Measurements from ENCODE around the gene MYCN. TPM values are rescaled to one million over a fixed set of nuclear protein-coding genes. Genes with fewer than 3 reads are reported as not detected.

MYCN gene
- total RNA-seq, 1 experiment from 2014 or later, result 68.3 TPM

DNA sequence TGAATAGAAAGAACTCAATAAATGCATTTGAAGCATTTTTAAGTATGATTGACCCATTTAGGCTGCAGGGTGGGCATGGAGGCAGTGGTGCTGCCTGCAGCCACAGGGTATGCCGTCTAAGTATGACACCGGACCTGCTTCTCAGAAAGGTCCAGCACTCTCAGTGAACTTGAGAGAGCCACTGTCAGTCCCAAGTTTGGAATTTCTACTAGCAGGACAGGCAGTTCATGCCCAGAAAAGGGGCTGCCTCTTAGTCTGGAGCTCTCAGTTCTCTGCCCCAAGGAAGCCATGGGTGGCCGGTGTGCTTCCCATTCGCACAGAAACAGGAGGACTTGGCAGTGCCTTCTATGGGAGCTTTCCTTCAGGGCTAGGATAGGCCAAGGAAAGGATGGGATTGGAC lies 24.0 kb upstream of the MYCN start:
- POLR2A ChIA-PET, result no interaction called here
- ATAC-seq (no peak), DNase-seq (ENCODE audit: low spot score) (no peak)
- Mint-ChIP-seq H3K36me3 (no peaks in the 10 kb centered on the region), H3K27me3 (ENCODE audit: low read depth) (peaks cover 4% of the 10 kb centered on the region; the same call in 1 of the 2 replicates), H3K9me3 (no peaks in the 10 kb centered on the region), H3K4me3 (no peak overlapping the region), H3K4me1 (no peaks in the 10 kb centered on the region), H3K27ac (no peak overlapping the region)
- CTCF ChIA-PET, result no interaction called here
- no peak for TF ChIP-seq TP53 (CRISPR knock-in tag; IDR thresholded peaks at IDR 0.05)
- TF ChIP-seq ATF1 (CRISPR knock-in tag; IDR thresholded peaks at IDR 0.05), result no peak
- TF ChIP-seq TEAD4 (CRISPR knock-in tag; IDR thresholded peaks at IDR 0.05), result no peak

DNA sequence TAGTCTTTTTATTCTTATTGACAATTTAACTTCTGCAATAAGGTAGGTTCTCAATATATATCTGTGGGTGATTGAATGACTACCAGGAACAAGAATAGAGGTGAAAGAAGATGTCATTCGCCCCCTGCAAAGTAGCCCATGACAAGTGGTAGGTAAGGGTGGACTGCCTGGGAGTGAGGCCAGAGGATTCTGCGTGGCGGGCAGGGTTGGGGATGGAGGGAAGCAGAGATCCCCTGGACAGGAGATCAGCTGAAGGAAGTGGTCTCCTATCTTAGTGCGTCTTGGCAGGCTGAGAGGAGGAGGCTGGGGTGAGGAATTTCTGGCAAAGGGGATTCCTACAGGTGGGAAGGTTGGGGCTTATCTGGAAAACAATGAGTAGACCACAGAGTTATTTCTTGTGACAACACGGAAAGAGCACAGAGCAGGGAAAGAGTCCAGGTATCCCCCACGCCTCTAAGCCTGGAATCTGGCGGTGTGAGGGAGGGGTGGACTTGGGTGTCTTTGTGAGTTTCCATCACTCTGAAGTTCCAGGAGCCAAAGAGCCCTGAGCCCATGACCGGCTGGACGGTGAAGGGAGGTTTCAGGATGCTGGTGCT lies 21.5 kb upstream of the MYCN start:
- H3K4me3 Mint-ChIP-seq, result no peak overlapping the region
- ATAC-seq (no peak), DNase-seq (ENCODE audit: low spot score) (no peak)
- peaks cover 4% of the 10 kb centered on the region; the same call in 1 of the 2 replicates for H3K27me3 Mint-ChIP-seq (ENCODE audit: low read depth)
- ChIA-PET CTCF (no interaction called here), POLR2A (no interaction called here)
- no peak overlapping the region; the same call in 1 of the 2 replicates for H3K27ac Mint-ChIP-seq
- no peaks in the 10 kb centered on the region for H3K9me3 Mint-ChIP-seq
- no peaks in the 10 kb centered on the region for H3K36me3 Mint-ChIP-seq
- TF ChIP-seq, protein P1, sequence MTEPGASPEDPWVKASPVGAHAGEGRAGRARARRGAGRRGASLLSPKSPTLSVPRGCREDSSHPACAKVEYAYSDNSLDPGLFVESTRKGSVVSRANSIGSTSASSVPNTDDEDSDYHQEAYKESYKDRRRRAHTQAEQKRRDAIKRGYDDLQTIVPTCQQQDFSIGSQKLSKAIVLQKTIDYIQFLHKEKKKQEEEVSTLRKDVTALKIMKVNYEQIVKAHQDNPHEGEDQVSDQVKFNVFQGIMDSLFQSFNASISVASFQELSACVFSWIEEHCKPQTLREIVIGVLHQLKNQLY (CRISPR knock-in tag; IDR thresholded peaks at IDR 0.05), result no peak
- no peak for TF ChIP-seq FOXK1 (CRISPR knock-in tag; IDR thresholded peaks at IDR 0.05)
- no peak for TF ChIP-seq FOXP1 (CRISPR knock-in tag; IDR thresholded peaks at IDR 0.05; ENCODE audit: borderline replicate concordance)
- TF ChIP-seq KAT7 (CRISPR knock-in tag; IDR thresholded peaks at IDR 0.05; ENCODE audit: borderline replicate concordance), result no peak
- TF ChIP-seq ATF1 (CRISPR knock-in tag; IDR thresholded peaks at IDR 0.05), result no peak
- TF ChIP-seq ESRRA (CRISPR knock-in tag; IDR thresholded peaks at IDR 0.05; ENCODE audit: borderline replicate concordance), result no peak
- no peaks in the 10 kb centered on the region for H3K4me1 Mint-ChIP-seq

DNA sequence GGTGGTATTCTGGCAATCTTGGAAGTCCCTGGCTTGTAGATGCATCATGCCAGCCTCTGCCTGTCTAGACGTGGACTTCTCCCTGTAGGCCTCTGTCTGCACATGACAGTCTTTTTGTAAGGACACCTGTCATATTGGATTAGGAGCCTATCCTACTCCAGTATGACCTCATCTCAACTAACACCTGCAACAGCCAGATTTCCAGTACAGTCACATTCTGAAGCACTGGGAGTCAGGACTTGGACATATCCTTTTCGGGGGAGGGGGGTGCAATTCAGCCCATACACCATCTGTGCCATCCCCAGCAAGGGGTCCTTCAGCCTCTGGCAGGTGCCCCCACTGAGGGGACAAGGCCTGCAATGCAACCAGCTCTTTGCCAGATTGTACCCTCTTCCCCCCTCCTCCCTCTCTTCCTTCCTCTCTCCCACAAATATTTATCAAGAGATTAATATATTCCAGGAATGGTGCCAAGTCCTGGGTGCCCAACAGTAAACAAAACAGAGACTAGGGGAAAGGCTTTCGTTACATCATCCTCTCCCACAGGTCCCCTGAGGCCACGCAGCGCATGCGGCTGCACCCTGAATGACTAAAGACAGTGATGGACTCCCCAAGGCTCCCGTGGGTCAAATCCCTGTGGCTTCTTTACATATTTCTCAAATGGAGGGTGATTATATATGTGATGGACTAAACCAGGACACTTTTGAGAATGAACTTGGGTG lies 20.5 kb upstream of the MYCN start:
- ChIA-PET POLR2A (no interaction called here), CTCF (no interaction called here)
- no peak overlapping the region for H3K27ac Mint-ChIP-seq
- no peaks in the 10 kb centered on the region for H3K4me1 Mint-ChIP-seq
- H3K36me3 Mint-ChIP-seq, result no peaks in the 10 kb centered on the region
- DNase-seq (ENCODE audit: low spot score), result no peak
- TF ChIP-seq RELA (CRISPR knock-in tag; IDR thresholded peaks at IDR 0.05; ENCODE audit: borderline replicate concordance), result no peak
- TF ChIP-seq JUN (CRISPR knock-in tag; IDR thresholded peaks at IDR 0.05), result no peak
- TF ChIP-seq FOXJ3 (CRISPR knock-in tag; IDR thresholded peaks at IDR 0.05; ENCODE audit: borderline replicate concordance), result no peak
- no peak for TF ChIP-seq CBFB (CRISPR knock-in tag; IDR thresholded peaks at IDR 0.05; ENCODE audit: low read depth)
- TF ChIP-seq NR1H2 (CRISPR knock-in tag; IDR thresholded peaks at IDR 0.05), result no peak
- TF ChIP-seq ZNF423 (CRISPR knock-in tag; IDR thresholded peaks at IDR 0.05), result no peak
- no peak for ATAC-seq
- no peaks in the 10 kb centered on the region for H3K9me3 Mint-ChIP-seq
- H3K27me3 Mint-ChIP-seq (ENCODE audit: low read depth), result peaks cover 4% of the 10 kb centered on the region; the same call in 1 of the 2 replicates
- H3K4me3 Mint-ChIP-seq, result no peak overlapping the region

DNA sequence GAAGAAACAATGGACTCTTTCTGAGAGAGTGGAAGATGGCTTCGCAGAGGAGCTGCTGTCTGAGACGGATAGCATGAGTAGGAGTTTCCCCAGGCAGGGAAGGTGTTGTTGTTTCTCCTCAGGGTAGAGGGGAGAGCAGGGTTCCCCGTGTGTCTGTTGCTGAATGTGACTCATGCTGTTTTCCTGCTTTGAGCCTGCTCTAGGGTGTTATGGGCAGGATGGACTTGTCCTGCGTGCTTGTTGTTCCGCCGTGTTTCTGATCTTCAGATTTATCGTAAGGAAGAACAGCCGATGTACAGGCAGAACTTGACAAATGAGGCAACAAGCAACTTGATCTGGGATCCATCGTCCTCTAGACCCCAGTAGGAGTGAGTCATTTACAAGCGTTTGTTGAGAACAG lies 19.7 kb upstream of the MYCN start:
- H3K4me1 Mint-ChIP-seq, result no peaks in the 10 kb centered on the region
- ChIA-PET CTCF (no interaction called here), POLR2A (no interaction called here)
- no peaks in the 10 kb centered on the region for H3K36me3 Mint-ChIP-seq
- no peak for ATAC-seq
- no peaks in the 10 kb centered on the region for H3K9me3 Mint-ChIP-seq
- H3K27me3 Mint-ChIP-seq (ENCODE audit: low read depth), result peaks cover 4% of the 10 kb centered on the region; the same call in 1 of the 2 replicates
- DNase-seq (ENCODE audit: low spot score), result no peak
- H3K27ac Mint-ChIP-seq, result no peak overlapping the region
- no peak overlapping the region for H3K4me3 Mint-ChIP-seq
- no peak for TF ChIP-seq ZBTB21 (CRISPR knock-in tag; IDR thresholded peaks at IDR 0.05; ENCODE audit: borderline replicate concordance)
- TF ChIP-seq, protein P2, sequence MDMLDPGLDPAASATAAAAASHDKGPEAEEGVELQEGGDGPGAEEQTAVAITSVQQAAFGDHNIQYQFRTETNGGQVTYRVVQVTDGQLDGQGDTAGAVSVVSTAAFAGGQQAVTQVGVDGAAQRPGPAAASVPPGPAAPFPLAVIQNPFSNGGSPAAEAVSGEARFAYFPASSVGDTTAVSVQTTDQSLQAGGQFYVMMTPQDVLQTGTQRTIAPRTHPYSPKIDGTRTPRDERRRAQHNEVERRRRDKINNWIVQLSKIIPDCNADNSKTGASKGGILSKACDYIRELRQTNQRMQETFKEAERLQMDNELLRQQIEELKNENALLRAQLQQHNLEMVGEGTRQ (CRISPR knock-in tag; IDR thresholded peaks at IDR 0.05), result no peak
- TF ChIP-seq, protein P3, sequence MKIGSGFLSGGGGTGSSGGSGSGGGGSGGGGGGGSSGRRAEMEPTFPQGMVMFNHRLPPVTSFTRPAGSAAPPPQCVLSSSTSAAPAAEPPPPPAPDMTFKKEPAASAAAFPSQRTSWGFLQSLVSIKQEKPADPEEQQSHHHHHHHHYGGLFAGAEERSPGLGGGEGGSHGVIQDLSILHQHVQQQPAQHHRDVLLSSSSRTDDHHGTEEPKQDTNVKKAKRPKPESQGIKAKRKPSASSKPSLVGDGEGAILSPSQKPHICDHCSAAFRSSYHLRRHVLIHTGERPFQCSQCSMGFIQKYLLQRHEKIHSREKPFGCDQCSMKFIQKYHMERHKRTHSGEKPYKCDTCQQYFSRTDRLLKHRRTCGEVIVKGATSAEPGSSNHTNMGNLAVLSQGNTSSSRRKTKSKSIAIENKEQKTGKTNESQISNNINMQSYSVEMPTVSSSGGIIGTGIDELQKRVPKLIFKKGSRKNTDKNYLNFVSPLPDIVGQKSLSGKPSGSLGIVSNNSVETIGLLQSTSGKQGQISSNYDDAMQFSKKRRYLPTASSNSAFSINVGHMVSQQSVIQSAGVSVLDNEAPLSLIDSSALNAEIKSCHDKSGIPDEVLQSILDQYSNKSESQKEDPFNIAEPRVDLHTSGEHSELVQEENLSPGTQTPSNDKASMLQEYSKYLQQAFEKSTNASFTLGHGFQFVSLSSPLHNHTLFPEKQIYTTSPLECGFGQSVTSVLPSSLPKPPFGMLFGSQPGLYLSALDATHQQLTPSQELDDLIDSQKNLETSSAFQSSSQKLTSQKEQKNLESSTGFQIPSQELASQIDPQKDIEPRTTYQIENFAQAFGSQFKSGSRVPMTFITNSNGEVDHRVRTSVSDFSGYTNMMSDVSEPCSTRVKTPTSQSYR (CRISPR knock-in tag; IDR thresholded peaks at IDR 0.05), result no peak
- no peak for TF ChIP-seq ZNF138 (CRISPR knock-in tag; conservative IDR thresholded peaks at IDR 0.05)
- no peak for TF ChIP-seq ZNF232 (CRISPR knock-in tag; IDR thresholded peaks at IDR 0.05)
- no peak for TF ChIP-seq TEAD4 (CRISPR knock-in tag; IDR thresholded peaks at IDR 0.05)
- no peak for TF ChIP-seq FOXJ3 (CRISPR knock-in tag; IDR thresholded peaks at IDR 0.05; ENCODE audit: borderline replicate concordance)
- TF ChIP-seq, protein P4, sequence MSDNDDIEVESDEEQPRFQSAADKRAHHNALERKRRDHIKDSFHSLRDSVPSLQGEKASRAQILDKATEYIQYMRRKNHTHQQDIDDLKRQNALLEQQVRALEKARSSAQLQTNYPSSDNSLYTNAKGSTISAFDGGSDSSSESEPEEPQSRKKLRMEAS (CRISPR knock-in tag; IDR thresholded peaks at IDR 0.05), result no peak
- TF ChIP-seq, protein P5, sequence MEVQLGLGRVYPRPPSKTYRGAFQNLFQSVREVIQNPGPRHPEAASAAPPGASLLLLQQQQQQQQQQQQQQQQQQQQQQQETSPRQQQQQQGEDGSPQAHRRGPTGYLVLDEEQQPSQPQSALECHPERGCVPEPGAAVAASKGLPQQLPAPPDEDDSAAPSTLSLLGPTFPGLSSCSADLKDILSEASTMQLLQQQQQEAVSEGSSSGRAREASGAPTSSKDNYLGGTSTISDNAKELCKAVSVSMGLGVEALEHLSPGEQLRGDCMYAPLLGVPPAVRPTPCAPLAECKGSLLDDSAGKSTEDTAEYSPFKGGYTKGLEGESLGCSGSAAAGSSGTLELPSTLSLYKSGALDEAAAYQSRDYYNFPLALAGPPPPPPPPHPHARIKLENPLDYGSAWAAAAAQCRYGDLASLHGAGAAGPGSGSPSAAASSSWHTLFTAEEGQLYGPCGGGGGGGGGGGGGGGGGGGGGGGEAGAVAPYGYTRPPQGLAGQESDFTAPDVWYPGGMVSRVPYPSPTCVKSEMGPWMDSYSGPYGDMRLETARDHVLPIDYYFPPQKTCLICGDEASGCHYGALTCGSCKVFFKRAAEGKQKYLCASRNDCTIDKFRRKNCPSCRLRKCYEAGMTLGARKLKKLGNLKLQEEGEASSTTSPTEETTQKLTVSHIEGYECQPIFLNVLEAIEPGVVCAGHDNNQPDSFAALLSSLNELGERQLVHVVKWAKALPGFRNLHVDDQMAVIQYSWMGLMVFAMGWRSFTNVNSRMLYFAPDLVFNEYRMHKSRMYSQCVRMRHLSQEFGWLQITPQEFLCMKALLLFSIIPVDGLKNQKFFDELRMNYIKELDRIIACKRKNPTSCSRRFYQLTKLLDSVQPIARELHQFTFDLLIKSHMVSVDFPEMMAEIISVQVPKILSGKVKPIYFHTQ (CRISPR knock-in tag; IDR thresholded peaks at IDR 0.05), result no peak

Measured in WTC11 (cell line).